Ovary (tissue), 9 donors: ENCODE data around the gene ALOX5. TPM values are rescaled to one million over a fixed set of nuclear protein-coding genes. Genes with fewer than 3 reads are reported as not detected.

Experiments
- DNase-seq, 5 donors: peaks; one replicate each; pipeline ENCODE4 v3.0.0-alpha.2; 2019 to 2020
- H3K27ac ChIP-seq, 2 donors: fragments of 200-600 bp; one replicate each; pipeline versions ENCODE4 v1.5.1 to v1.8.0; 2019 to 2022
- H3K27me3 ChIP-seq: fragments of 200-600 bp; one replicate; pipeline ENCODE4 v1.8.0; 2022
- H3K36me3 ChIP-seq: fragments of 200-600 bp; sonication (generic); one replicate; pipeline ENCODE4 v1.5.1; 2019
- H3K4me1 ChIP-seq: one replicate; pipeline ENCODE4 v1.8.1; 2013; ENCODE audit warnings: mild to moderate bottlenecking, moderate library complexity; ENCODE audit not compliant: insufficient read depth
- H3K4me3 ChIP-seq: fragments of 200-600 bp; sonication (generic); one replicate; pipeline ENCODE4 v1.5.1; 2017
- H3K9me3 ChIP-seq, 2 donors: fragments of 200-600 bp in 1 of 2; sonication (generic) in 1 of 2; one replicate each; pipeline versions ENCODE4 v1.5.1 to v1.8.1; 2013 to 2019; ENCODE audit warnings: mild to moderate bottlenecking in 1 of 2, moderate library complexity in 1 of 2
- EP300 ChIP-seq: sonication (generic); formaldehyde crosslinking; IDR thresholded peaks from one replicate; pipeline ENCODE4 v1.6.1; 2017; ENCODE audit warnings: antibody characterized with exemption
- POLR2A ChIP-seq: fragments of 450-650 bp; IDR thresholded peaks from one replicate; pipeline ENCODE4 v1.6.1; 2017; ENCODE audit warnings: antibody characterized with exemption, mild to moderate bottlenecking, moderate library complexity
- WGBS, 3 donors: extraction: QIAGEN DNeasy Blood & Tissue Kit in 1 of 3; methylation state at CpG; one replicate each; pipeline versions ENCODE4 v1.1.5 to v1.1.7; 2013 to 2017; 5-methylcytosine and 5-hydroxymethylcytosine counted together
- intact Hi-C, 4 donors: fragments of 100-400 bp; cut with DNase I; formaldehyde crosslinking; loops; one replicate each; pipeline versions ENCODE4 v1.11.0 to v1.15.1; 2022 to 2023
- polyA plus RNA-seq, 2 donors: library from polyadenylated mRNA; stranded (reverse); fragments of 200-250 nt in 1 of 2; fragments of 350-450 nt in 1 of 2; fragmentation: Illumina TruSeq in 1 of 2; extraction: RNeasy Lipid Tissue Mini Kit (QIAGEN cat#74804) in 1 of 2; gene quantifications; one replicate each; pipeline ENCODE4 v1.2.3, GENCODE V29; 2013 to 2014
- total RNA-seq, 7 donors: library from RNA; depleted of rRNA in 2 of 7; stranded (reverse); fragments of >200 nt in 2 of 7; fragmentation: NEBNext Ultra II Directional in 3 of 7; extraction: Animal tissue kit (Norgen Biotek cat#: 25700) in 3 of 7; gene quantifications; one replicate each; pipeline versions ENCODE4 v1.1.0 to v1.2.4, GENCODE V29; 2016 to 2023
- TF ChIP-seq, protein P1 (sequence below), 3 donors: fragments of 450-650 bp in 2 of 3; fragments of 200-600 bp in 1 of 3; IDR thresholded peaks; one replicate each; pipeline versions ENCODE4 v1.5.1 to v1.8.0; 2016 to 2022; ENCODE audit warnings: antibody characterized with exemption in 3 of 3, mild to moderate bottlenecking in 1 of 3
- donor health status: DM: no; HTN: no; CAD: no; lungs with moderate emphysema.
- donor health status: DM: no; HTN: no; CAD: no.
- donor health status: Bipolar disorder and iron deficiency.
- donor health status: DM: yes; HTN: yes; CAD: no.
- donor health status: DM: no; HTN: no; CAD: no.
- donor health status: DM: yes; HTN: yes; CAD: no.

The ALOX5 gene
- total and polyA plus RNA-seq, 9 donors: 1.7 to 17.7 (median 6.3) TPM

DNA sequence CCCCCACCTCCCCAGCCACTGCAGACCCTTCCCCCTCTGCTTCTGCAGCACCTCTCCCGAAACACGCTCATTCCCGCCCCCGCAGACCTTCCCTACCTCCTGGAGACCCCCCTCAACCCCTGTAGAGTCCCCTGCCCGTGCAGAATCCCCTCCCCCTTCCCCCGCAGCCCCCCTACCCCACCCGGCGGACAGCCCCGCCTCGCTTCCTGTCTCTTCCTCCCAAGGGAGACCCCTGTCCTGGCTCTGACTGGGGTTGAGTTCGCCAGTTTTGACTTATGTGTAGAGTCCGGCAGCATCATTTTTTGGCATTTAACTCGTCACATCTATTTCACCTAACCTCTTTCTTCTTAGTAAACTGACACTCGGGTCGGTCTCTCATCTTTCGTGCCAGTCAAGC, 54.0 kb downstream of the ALOX5 start:
- H3K27me3 ChIP-seq: no peaks in the 10 kb centered on the region
- H3K27ac ChIP-seq: no peak overlapping the region
- WGBS, 3 donors: 18 to 19% (median 19%) methylated on average over 16 of the region's 16 CpGs
- intact Hi-C loops: no loop called here
- H3K4me1 ChIP-seq: no peaks in the 10 kb centered on the region
- H3K4me3 ChIP-seq: no peak overlapping the region
- no peak for DNase-seq
- no peaks in the 10 kb centered on the region for H3K9me3 ChIP-seq
- TF ChIP-seq EP300: no peak
- TF ChIP-seq, protein P1, sequence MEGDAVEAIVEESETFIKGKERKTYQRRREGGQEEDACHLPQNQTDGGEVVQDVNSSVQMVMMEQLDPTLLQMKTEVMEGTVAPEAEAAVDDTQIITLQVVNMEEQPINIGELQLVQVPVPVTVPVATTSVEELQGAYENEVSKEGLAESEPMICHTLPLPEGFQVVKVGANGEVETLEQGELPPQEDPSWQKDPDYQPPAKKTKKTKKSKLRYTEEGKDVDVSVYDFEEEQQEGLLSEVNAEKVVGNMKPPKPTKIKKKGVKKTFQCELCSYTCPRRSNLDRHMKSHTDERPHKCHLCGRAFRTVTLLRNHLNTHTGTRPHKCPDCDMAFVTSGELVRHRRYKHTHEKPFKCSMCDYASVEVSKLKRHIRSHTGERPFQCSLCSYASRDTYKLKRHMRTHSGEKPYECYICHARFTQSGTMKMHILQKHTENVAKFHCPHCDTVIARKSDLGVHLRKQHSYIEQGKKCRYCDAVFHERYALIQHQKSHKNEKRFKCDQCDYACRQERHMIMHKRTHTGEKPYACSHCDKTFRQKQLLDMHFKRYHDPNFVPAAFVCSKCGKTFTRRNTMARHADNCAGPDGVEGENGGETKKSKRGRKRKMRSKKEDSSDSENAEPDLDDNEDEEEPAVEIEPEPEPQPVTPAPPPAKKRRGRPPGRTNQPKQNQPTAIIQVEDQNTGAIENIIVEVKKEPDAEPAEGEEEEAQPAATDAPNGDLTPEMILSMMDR (IDR thresholded peaks at IDR 0.05): no peak
- no peak for TF ChIP-seq POLR2A
- no peaks in the 10 kb centered on the region for H3K36me3 ChIP-seq

DNA sequence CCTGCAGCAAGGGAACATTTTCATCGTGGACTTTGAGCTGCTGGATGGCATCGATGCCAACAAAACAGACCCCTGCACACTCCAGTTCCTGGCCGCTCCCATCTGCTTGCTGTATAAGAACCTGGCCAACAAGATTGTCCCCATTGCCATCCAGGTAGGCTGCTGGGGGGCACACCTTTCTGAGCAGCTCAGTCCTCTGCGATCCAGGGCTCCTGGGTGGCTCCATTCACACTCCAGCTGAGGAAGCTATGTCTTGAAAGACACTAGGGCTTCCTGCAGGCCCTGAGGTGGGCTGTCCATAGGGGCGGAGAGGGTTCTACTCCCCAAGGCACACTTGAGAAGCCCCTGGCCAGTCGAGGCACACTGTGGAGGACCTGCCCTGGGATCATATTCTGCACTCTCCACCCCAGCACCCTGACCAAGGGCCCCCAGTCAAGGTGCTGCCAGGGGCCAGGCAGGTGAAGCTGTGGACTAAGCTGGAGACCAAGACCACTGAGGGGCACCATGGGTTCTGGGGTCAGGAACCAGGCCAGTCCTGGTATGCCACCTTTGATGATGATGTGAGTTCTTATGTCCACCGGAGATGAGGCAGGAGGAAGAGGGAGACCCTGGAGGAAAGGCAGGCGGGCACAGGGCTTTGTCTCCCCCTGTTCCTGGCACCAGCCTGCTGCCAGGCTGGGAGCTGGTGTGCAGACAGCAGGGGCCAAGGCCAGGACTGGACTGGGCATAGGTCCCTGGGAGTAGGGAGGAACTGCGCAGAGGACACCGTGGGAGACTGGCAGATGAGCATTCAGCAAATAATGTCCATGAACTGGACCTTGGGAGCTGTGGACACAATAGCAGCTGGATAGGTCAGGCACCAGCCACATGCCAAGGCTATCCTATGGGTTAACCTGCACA, 54.8 kb downstream of the ALOX5 start:
- WGBS, 3 donors: 78 to 86% (median 80%) methylated on average over 10 of the region's 10 CpGs
- intact Hi-C loops: no loop called here
- no peaks in the 10 kb centered on the region for H3K4me1 ChIP-seq

DNA sequence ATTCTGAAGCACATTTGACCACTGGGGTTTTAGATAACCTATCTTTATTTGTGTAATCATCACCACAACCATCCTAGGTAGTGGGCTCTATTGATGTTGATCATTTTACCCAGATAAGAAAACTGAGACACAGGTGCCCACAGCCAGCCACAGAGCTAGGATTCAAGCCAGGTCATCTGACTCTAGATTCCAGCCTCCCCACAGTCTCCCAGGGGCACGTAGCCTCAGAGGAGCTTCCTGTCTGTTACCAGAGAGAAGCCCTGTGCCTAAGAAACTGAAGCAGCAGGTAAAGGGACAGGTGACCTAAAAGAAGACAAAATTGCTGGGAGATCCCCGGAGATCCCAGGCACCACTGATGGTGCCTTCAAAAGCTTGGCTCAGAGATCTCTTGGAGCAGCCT, 55.8 kb downstream of the ALOX5 start:
- no peaks in the 10 kb centered on the region for H3K36me3 ChIP-seq
- H3K4me1 ChIP-seq: no peaks in the 10 kb centered on the region
- intact Hi-C loops: no loop called here
- no peak overlapping the region for H3K4me3 ChIP-seq
- H3K27ac ChIP-seq: no peak overlapping the region
- 78 to 87% (median 80%) methylated on average over 2 of the region's 2 CpGs for WGBS, 3 donors
- TF ChIP-seq EP300 (no peak), POLR2A (no peak)
- TF ChIP-seq, protein P1 (IDR thresholded peaks at IDR 0.05): no peak
- H3K9me3 ChIP-seq: no peaks in the 10 kb centered on the region
- DNase-seq: no peak
- H3K27me3 ChIP-seq: no peaks in the 10 kb centered on the region

More for the DNA sequence above, 54.8 kb downstream of the ALOX5 start:
- no peak overlapping the region for H3K4me3 ChIP-seq
- no peak overlapping the region for H3K27ac ChIP-seq
- H3K9me3 ChIP-seq: no peaks in the 10 kb centered on the region
- H3K36me3 ChIP-seq: no peaks in the 10 kb centered on the region
- H3K27me3 ChIP-seq: no peaks in the 10 kb centered on the region
- TF ChIP-seq, protein P1 (IDR thresholded peaks at IDR 0.05): no peak
- TF ChIP-seq POLR2A: no peak
- TF ChIP-seq EP300: no peak
- no peak for DNase-seq

DNA sequence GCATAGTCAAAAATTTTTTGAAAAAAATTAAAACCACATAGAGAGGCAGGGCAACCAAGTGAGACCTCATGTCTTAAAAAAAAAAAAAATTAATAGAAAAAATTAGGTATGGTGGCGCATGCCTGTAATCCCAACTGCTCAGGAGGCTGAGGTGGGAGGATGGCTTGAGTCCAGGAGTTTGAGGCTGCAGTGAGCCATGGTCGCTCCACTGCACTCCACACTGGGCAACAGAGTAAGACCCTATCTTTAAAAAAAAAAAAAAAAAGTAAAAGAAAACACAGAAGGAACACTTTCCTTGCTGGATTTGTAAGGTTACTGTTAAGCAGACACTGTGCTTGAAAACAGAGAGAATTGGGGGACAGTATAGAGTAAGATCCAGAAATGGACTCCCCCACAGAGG, 58.1 kb downstream of the ALOX5 start:
- TF ChIP-seq, protein P1 (IDR thresholded peaks at IDR 0.05): no peak
- no peak for TF ChIP-seq POLR2A
- no peak for TF ChIP-seq EP300
- Histone ChIP-seq H3K36me3 (no peaks in the 10 kb centered on the region), H3K4me3 (no peak overlapping the region), H3K4me1 (no peaks in the 10 kb centered on the region), H3K9me3 (no peaks in the 10 kb centered on the region), H3K27me3 (no peaks in the 10 kb centered on the region), H3K27ac (no peak overlapping the region)
- no peak for DNase-seq
- intact Hi-C loops: no loop called here
- WGBS, 3 donors: 72 to 82% (median 74%) methylated on average over 2 of the region's 2 CpGs
